HCT116 (cell line): ENCODE results near the gene NIBAN1.

Experiments used
- CEBPB ChIP-seq: IDR thresholded peaks from 2 replicates; pipeline ENCODE4 v1.6.1; 2012; ENCODE audit warnings: low read depth
- EZH2 ChIP-seq: fragments of 200-600 bp; sonication (generic); IDR thresholded peaks from 2 replicates; pipeline ENCODE4 v1.6.1; 2017; ENCODE audit warnings: antibody characterized with exemption, mixed run types
- EZH2phosphoT487 ChIP-seq: fragments of 200-600 bp; IDR thresholded peaks from 2 replicates; pipeline ENCODE4 v1.6.1; 2018; ENCODE audit warnings: antibody characterized with exemption, borderline replicate concordance
- POLR2A ChIP-seq: IDR thresholded peaks from 2 replicates; pipeline ENCODE4 v1.7.0; 2011; ENCODE audit warnings: borderline replicate concordance; ENCODE audit not compliant: insufficient read depth, insufficient read length; ENCODE audit errors: extremely low read depth
- RAD21 ChIP-seq: IDR thresholded peaks from 2 replicates; pipeline ENCODE4 v1.6.1; 2012; ENCODE audit warnings: low read depth, mild to moderate bottlenecking
- SIN3A ChIP-seq: IDR thresholded peaks from 2 replicates; pipeline ENCODE4 v1.6.1; 2012; ENCODE audit warnings: low read depth
- TCF7L2 ChIP-seq: IDR thresholded peaks from 2 replicates; pipeline ENCODE4 v1.7.0; 2011; ENCODE audit warnings: borderline replicate concordance, inconsistent platforms; ENCODE audit not compliant: insufficient read depth, insufficient read length; ENCODE audit errors: extremely low read depth
- YY1 ChIP-seq: IDR thresholded peaks from 2 replicates; pipeline ENCODE4 v1.6.1; 2011; ENCODE audit warnings: low read length, low read depth, moderate library complexity, mild to moderate bottlenecking; ENCODE audit not compliant: insufficient replicate concordance; ENCODE audit errors: extremely low read depth
- ZNF274 ChIP-seq: fragments of 200-500 bp; sonication (Bioruptor generic); IDR thresholded peaks from 2 replicates; pipeline ENCODE4 v1.6.1; 2014; ENCODE audit warnings: mild to moderate bottlenecking, low read depth, low read length, inconsistent platforms
- TF ChIP-seq, protein P1 (sequence below), 3 experiments: fragments of 200-600 bp in 1 of 3; sonication (generic) in 1 of 3; IDR thresholded peaks in 2 of 3; conservative IDR thresholded peaks in 1 of 3; 2 replicates each; pipeline ENCODE4 v1.5.1; 2012 to 2017; ENCODE audit warnings: low read depth in 2 of 3, low read length in 2 of 3, antibody characterized with exemption in 1 of 3, borderline replicate concordance in 1 of 3, control low read depth in 1 of 3, mild to moderate bottlenecking in 1 of 3, mixed read lengths in 1 of 3, mixed run types in 1 of 3, moderate library complexity in 1 of 3; ENCODE audit not compliant: insufficient read depth in 1 of 3
- TF ChIP-seq, protein P2 (sequence below): IDR thresholded peaks from 2 replicates; pipeline ENCODE4 v1.6.1; 2012

GRCh38 chr1:184958554-184959353 lies 15.6 kb downstream of the NIBAN1 start:
- TF ChIP-seq ZNF274 (no peak), POLR2A (no peak), SIN3A (no peak), TCF7L2 (no peak), YY1 (no peak), RAD21 (no peak), CEBPB (no peak), EZH2phosphoT487 (no peak), EZH2 (no peak)
- TF ChIP-seq, protein P1, sequence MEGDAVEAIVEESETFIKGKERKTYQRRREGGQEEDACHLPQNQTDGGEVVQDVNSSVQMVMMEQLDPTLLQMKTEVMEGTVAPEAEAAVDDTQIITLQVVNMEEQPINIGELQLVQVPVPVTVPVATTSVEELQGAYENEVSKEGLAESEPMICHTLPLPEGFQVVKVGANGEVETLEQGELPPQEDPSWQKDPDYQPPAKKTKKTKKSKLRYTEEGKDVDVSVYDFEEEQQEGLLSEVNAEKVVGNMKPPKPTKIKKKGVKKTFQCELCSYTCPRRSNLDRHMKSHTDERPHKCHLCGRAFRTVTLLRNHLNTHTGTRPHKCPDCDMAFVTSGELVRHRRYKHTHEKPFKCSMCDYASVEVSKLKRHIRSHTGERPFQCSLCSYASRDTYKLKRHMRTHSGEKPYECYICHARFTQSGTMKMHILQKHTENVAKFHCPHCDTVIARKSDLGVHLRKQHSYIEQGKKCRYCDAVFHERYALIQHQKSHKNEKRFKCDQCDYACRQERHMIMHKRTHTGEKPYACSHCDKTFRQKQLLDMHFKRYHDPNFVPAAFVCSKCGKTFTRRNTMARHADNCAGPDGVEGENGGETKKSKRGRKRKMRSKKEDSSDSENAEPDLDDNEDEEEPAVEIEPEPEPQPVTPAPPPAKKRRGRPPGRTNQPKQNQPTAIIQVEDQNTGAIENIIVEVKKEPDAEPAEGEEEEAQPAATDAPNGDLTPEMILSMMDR (IDR thresholded peaks at IDR 0.05 in 2 of 3, conservative IDR thresholded peaks at IDR 0.05 in 1 of 3; ENCODE audit: borderline replicate concordance in 1 of 3, insufficient read depth in 1 of 3, low read depth in 2 of 3, low read length in 2 of 3): no peak
- TF ChIP-seq, protein P2, sequence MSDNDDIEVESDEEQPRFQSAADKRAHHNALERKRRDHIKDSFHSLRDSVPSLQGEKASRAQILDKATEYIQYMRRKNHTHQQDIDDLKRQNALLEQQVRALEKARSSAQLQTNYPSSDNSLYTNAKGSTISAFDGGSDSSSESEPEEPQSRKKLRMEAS: no peak
